NCI-H446 treated with DMSO at 0.1 percent for 48 hours (cell line): ENCODE results near the gene RHBDF2.

Source experiments
- DNase-seq: peaks from one replicate; lab custom pipeline; 2025; lab: John Stamatoyannopoulos, UW

RHBDF2 gene

GRCh38 chr17:76459674-76460073 lies 41.5 kb downstream of the RHBDF2 start:
- DNase-seq, result no peak

GRCh38 chr17:76458580-76459490 lies 42.4 kb downstream of the RHBDF2 start:
- no peak for DNase-seq

- no peak for DNase-seq
Observed at GRCh38 chr17:76453431-76453743, 47.8 kb downstream of the RHBDF2 start.

GRCh38 chr17:76452660-76453430 lies 48.4 kb downstream of the RHBDF2 start, which contains the start of gene UBE2O:
Gene UBE2O (minus strand): TSS chr17:76453152. CDS start chr17:76453141, 11 bp downstream.
- DNase-seq, result peak; percentile 66

GRCh38 chr17:76452127-76452659 lies 49.0 kb downstream of the RHBDF2 start:
- no peak for DNase-seq

- no peak for DNase-seq
Observed at GRCh38 chr17:76451506-76451905, 49.7 kb downstream of the RHBDF2 start.

GRCh38 chr17:76449126-76449525 lies 52.1 kb downstream of the RHBDF2 start:
- no peak for DNase-seq

GRCh38 chr17:76447931-76448652 lies 53.1 kb downstream of the RHBDF2 start:
- DNase-seq, result no peak

- no peak for DNase-seq
Observed at GRCh38 chr17:76446449-76447231, 54.6 kb downstream of the RHBDF2 start.

GRCh38 chr17:76445697-76446448 lies 55.4 kb downstream of the RHBDF2 start:
- no peak for DNase-seq

- no peak for DNase-seq
Observed at GRCh38 chr17:76444518-76445311, 56.5 kb downstream of the RHBDF2 start.

- no peak for DNase-seq
Observed at GRCh38 chr17:76442341-76443338, 58.6 kb downstream of the RHBDF2 start.

- DNase-seq, result no peak
Observed at GRCh38 chr17:76441686-76442340, 59.4 kb downstream of the RHBDF2 start.

GRCh38 chr17:76440751-76441362 lies 60.4 kb downstream of the RHBDF2 start:
- no peak for DNase-seq

- DNase-seq, result no peak
Observed at GRCh38 chr17:76439314-76439928, 61.8 kb downstream of the RHBDF2 start.

GRCh38 chr17:76438906-76439305 lies 62.3 kb downstream of the RHBDF2 start:
- no peak for DNase-seq
